Measurements from ENCODE around the gene TMEM147.

Gene TMEM147

DNA sequence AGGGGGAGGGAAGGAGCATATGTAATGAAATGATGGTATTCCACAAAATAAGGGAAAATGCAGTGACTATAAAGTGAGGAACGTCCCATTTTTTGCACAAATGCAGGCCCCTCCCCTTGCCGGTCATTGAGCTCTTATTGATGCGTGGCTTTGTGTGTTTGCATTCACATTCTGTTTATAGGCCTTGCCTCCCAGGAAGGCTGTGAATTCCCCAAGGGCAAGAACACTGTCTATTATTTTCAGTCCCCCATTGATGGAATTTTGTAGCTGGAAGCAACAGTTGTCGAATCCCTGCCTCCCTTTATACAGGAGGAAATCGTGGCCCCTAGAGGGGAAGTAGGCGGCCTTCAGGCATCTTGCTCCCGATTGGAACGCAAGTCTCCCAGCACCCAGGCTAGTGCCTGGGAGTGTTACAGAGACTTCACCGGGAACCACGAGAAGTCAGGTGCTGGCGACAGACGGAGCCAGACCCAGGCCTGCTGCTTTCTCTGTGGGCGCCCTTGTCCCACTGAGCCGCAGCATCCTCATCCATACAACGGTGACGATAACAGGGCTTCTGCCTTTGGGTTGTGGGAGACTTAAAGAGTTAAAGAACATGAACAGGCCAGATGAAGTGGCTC is 24.2 kb upstream of the TMEM147 start:
- no peak for DNase-seq

DNA sequence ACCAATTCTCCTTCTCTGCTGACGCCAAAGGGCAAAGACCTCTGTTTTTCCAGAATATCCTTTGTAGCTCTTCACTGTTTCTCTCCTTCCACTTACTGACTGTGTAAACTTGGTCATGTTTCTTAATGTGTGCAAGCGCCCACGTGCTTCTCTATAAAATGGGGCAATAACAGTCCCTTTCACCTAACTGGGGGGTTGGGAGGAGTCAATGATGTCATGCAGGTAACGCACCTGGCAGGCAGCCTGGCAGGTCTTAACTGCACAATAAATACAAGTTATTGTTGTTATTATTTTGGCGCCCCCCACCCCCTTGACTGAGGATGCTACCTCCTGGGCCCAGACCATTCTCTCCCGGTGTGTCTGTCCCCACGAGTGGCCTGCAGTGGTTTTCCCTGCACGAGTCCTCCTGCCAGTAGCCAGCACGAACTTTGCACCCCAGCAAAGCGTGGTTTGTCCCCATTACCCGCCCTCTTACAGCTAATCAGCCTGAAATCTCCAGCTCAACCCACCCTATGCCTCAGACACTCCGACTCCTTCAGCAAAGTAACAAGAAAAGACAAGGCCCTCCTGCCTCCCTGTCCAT is 22.6 kb upstream of the TMEM147 start:
- no peak for DNase-seq

DNA sequence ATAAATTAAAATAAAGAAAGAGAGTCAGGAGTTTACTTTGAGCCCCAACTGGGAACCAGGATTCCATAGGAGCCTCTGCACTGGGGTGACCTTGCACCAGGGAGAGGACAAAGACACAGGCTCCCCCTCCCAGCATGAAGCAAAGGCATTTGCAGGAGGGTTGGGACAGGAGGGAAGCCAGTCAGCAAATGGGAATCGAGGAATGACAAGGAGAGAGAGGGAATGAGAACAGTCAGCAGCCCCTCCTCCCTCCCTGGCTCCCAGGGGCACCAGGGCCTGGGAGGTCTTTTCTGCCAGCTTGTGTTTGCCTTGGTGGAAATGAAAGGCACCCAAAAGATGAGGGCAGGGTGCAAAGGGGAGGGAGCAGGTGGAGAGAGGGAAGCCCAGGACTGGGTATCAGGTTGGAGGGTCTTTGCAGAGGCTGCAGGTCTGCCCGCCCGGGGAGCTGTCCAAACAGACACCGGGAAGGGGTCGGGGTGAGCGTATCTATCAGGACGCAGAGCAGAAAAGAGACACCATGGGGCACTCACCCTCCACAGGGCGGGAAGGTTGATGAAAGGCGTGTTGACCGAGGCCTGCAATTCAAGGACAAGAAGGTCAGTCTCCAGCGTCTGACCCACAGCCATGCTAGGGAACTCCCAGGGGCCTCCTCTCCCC is 21.1 kb upstream of the TMEM147 start:
- DNase-seq = no peak

DNA sequence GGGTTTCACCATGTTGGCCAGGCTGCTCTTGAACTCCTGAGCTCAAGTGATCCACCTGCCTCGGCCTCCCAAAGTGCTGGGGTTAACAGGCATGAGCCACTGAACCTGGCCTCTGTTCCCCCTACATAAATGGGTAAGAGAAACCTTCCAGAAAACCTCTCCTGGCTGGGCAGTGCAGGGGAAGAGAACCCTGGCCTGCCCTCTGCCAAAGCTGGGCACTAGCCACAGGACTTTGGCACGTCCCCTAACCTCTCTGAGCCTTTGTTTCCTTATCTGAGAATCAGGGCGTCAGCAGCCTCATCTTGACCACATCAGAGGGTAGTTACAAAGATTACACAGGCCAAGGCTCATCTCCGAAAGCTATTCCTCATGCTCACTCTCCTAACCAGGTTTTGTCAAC is 19.6 kb upstream of the TMEM147 start:
- DNase-seq = no peak

DNA sequence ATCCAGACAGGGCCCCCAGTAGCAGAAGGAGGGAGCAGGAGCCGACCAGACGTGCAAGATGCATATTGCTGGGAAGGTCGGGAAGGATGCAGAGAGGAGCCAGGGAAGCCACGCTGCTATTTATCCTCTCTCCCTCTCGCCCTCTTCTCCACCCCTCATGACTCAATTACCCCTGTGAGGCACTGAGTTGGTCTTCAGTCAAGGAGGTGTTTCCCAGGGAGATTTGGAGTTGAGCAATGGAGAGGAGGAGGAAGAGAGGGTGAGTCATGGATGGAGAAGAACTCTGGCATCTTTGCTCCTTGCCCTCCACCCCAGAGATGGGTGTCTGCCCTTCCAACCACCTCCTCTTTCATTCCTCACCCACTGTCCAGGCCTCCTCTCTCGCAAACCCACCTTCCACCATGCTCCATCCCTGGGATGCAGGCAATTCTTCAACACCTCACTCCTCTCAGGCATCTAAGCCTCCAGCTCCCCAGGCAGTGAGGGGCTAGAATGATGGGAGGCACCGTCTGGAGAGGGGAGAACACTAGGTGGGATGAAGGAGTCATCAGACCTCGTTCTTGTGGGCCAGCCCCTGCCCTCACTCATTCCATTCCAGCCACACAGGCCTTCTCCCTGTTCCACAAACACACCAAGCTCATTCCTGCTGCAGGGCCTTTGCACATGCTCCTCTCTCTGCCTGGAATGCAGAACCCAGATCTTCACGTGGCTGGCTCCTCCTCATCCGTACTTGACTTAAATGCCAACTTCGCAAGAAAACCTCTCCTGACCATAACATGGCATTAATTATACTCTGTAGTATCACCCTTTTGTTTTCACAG is 17.0 kb upstream of the TMEM147 start, which contains the start of gene SBSN:
Gene SBSN (minus strand): TSS at position 94 of the 821 bp plus-strand sequence. CDS start 30 bp downstream, at position 64.
- no peak for DNase-seq

DNA sequence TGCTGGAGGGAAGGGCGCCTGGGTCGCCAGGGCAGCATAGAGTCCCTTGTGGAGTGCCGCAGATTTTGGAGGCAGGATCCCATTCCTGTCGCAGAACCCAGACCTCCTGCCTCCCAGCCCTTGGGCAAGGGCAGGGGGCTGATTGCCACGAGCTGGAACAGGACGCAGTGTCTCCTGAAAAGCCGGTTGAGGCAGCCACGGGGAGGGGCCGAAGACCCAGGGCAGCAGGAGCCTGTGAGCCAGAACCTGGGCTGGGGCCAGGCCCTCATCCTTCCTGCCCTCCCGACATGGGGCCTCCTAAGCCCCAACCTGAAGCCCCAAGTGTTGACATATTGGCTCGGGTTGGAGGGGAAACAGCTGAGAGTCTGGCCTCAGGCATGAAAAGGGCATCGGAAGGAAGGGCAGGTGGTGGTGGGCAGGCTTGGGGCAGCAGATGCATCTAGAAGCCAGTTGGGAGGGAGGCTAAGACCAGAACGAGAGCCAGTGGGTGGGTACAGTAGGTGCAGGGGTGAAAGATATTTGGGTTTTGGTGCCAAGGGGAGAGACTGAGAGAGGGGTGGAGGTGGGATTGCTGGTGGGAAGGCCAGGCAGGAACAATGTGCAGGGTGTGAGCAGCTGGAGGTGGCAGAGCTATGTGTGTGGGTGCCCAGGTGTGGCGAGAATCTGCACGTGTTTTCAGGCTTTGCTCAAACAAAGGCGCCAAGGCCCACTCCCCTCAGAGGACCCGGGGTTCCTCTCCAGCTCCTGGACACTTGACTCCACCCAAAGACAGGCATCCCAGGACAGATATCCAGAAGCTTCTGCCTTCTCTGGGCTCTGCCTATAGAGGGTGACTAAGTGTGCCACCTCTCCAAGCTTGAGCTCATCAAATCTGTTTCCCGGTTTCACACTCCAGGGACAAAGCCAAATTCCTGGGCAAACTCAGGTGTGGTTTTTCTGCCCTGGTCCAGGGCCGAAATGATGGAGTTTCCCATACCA is 15.9 kb upstream of the TMEM147 start:
- DNase-seq = no peak

DNA sequence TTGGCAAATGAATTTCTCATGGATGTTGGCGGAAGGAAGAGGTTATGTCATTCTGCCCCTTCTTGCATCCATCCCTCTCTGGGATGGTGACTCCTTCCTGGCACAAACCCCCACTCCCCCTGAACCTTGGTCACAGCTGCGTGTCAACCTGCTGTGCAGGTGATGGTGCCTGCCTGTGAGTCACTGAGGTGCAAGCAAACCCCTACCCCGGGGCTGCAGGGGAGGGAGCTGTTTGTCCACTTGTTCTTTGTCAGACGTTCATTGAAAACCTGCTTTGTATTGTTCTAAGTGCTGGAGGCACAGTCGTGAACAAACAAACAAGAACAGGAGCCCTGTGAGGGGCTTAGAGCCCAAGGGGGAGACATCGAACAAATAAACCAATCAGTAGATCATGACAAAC is 14.1 kb upstream of the TMEM147 start:
- DNase-seq = no peak

DNA sequence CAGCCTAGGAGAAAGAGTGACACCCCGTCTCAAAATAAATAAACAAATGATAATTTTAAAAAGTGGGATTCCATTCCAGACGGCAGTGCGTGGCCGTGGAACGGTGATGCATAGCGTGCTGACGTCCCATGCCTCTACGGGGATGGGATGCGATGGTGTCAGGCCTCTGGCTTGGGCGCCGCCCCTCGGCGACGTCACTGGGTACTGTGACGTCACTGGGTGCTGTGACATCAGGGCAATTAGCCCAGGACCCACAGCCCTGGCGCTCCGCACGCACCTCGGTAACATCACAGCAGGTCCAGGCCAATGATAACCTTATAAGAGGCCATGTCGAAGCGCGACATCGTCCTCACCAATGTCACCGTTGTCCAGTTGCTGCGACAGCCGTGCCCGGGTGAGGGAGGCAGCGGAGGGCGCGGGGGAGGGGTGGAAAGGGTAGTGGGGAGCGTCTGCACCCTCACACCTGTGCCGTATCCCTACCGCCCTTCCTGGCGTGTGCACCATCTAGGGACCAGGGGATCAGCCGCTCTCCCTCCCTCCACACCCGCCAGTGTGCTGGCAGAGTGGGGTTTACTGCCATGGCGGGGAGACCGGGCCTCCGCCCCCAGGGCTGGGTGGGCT is 12.1 kb upstream of the TMEM147 start, which contains the start of gene GAPDHS:
Gene GAPDHS (plus strand): TSS at position 256 of the 621 bp plus-strand sequence. CDS start 72 bp downstream, at position 328.
- DNase-seq = no peak

DNA sequence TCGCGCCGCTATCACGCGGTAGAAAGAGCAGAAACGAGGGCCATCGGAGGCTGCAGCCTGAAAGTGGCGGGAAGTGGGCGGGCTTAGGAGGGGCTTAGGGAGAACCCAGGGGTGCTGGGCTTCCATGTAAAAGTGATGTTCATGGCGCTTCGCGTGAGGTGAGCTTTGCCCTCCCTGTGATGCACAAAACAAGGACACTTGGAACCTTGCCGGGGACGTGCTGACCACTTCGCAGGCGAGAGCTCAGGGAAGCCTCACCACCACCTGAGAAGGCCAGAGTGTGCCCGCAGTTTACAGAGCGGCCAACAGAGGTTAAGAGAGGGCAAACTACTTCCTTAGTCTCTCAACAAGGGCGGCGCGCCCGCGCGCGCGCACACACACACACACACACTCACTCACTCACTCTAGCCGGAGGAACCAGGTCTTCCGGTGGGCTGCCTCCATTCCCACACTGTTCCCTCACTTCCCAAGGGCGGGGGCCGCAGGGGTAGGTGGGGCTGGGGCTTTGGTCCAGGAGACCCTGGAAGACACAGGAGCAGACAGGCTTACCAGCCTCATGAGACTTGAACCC is 11.5 kb upstream of the TMEM147 start:
- no peak for DNase-seq

DNA sequence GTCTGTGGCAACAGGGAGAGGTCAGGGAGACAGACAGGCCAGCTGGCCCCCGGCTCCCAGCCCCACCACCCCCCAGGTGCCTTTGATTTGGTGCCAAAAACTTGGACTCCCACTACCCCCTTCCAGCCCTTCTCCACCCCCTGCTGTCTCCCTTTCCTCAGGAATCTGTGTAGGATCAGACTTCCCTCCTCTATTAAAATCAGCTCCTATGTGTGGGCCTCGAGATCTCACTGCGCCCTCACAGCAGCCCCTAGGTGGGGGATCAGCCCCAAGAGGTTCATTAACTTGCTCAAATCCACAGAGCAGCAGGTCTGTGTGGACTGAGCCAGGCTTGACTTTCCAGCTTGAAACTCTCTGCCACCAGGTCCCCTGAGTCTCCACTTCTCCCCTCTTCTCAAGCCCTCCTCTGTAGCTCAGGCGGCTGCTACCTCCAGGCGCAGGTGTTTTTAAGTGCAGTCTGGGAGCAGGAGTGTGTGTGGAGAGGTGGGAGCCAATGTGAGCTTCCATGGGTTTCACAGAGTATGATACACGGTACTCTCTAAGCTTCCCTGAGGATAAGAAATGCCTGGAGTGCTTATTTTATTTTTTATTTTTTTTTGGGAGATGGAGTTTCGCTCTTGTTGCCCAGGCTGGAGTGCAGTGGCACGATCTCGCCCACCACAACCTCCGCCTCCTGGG is 10.5 kb upstream of the TMEM147 start:
- no peak for DNase-seq

DNA sequence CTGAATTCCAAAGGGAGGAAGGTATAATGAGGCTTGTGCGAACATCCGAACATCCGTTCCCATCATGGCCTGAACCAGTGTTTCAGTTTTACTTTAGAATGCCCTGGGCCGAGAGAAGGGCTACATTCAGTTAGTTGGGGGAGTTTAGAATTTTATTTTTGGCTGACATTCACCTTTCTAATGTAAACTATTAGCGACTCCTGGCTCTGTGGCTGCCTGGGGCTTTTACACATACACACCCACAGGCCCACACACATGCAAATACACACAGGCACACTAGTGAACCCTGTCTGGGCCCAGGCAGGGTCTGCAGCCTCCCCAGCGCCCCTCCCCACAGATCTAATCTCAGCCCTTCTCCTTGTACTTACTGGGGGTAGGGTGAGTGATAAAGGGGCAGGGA is 6.1 kb upstream of the TMEM147 start:
- no peak for DNase-seq

DNA sequence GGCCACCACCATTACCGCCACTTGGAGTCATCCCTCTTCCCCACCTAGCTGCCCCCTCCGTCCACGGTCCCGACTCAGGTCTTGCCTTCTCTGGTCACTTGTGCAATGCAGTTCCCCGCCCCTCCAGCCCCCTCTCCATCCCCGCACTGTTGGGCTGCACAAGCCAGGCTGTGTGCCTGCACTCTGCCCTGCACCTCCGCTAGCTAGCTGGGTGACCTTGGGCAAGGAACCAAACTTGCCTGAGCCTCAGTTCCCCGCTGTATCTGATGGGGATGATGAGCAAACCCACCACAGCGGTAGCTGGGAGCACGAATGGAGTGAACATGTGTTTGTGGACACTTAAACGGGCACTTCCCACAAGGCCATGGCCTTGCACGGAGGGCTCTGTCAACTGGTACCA is 5.6 kb upstream of the TMEM147 start:
- DNase-seq = no peak

DNA sequence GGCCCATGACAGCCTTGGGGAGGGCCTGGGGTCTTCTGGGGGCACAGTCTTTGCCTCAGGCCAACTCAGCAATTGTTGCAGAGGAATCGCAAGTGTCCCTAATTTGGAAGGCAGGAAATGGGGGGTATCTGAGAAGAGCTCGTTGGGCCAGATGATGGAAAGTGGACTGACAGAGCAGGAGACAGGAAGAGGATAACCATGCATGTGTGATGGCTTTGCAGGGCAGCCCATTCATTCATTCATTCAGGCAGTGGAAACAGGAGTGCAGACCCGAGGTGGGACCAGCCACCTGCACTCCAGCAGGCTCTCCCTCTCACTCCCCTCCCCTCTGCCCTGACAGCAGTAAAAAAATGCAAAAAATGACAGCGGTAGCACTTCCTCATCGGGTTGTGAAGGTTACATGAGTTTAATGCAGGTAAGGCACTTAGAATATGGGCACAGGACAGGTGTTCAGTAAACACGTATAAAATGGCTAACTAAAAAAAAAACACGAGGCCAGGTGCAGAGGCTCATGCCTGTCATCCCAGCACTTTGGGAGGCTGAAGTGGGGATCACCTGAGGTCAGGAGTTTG is 5.0 kb upstream of the TMEM147 start:
- no peak for DNase-seq

DNA sequence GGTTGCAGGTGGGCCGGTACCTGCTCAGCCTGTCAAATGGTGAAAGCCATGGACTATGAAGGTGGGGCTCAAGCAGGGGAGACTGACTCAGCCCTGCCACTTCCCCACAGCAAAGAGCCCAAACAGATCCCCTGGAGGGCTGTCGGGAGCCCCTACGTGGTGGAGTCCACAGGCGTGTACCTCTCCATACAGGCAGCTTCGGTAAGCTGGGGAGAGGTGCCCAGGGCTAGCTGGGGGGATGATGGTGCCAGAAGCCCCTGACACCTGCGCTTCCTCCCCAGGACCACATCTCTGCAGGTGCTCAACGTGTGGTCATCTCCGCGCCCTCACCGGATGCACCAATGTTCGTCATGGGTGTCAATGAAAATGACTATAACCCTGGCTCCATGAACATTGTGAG is 3.2 kb upstream of the TMEM147 start:
- DNase-seq = no peak

DNA sequence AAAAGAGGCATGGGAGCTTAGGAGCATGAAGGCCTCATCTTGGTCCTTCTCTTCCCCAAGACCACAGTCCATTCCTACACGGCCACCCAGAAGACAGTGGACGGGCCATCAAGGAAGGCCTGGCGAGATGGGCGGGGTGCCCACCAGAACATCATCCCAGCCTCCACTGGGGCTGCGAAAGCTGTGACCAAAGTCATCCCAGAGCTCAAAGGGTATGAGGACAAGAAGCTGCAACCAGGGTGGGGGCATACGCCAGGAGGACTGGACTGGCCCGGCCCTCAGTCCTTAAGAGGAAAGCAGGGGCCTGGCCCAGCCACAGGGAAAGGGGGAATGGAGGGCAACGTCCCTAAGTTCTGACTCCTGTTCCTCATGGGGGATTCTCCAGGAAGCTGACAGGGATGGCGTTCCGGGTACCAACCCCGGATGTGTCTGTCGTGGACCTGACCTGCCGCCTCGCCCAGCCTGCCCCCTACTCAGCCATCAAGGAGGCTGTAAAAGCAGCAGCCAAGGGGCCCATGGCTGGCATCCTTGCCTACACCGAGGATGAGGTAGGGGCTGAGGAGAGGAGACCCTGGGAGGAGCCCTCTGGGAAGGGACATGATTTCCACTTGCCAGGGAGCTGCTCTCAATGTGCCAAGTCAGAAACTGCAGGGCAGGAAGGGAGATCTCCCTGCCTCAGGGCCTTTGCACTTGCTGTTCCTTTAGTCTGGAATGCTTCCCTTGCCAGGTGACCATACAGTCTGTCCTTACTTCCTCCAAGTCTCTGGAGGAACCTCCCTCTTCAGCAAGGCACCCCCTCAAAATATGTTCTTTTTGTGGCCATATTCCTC is 1.9 kb upstream of the TMEM147 start:
- no peak for DNase-seq

DNA sequence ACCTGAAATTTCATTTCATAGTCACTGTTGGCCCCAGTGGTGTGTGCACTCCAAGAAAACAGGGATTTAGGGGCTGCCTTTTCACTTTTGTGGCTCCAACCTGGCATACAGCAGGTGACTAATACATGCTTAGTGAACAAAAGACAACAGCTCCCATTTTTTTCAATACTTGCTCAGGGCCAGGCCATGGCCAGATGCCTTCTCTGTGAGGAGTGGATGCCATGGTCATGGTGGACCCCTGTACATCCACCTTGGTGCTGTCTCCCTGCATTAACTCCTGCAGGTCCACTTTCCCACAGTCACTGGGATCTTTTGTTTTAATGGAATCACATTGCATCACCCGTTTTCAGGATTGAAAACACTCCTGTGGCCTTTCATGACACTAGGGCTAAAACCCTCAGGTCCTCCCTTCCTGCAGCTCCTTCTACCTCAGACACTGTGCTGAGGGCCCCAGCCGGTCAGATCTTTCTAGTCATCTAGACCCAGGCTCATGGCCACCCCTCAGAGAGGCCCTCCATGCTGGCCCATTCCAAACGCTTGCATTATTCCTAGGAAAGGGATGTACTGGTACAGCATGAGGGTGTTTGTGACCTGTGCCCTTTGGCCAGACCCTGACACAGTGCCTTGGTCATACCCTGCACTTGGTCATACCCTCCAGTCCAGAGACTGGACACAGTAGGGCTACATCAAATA is 1.2 kb upstream of the TMEM147 start:
- DNase-seq = no peak

DNA sequence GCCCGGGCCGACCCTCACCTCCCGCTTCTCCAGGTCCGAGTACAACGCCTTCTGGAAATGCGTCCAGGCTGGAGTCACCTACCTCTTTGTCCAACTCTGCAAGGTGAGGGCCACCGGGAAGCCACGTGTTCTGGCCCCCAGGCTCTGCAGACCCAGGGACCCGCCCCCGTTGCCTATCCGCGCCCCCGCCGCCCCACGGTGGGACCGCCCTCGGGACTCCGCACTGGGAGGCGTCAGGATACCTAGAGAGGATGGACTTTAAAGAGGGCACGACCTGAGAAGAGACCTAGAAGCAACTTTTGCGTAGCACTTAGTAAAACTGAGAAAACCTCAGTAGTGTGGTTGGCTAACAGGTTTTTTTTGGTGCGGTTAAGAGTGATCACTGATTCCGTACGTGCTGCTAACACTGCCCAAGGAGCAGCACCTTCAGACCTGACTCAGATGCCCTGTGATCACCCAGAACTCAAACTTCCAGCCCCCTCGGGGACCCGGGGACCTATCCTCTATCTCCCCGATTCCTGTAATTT is 492 bp downstream of the TMEM147 start:
- peak; percentile 56 for DNase-seq

DNA sequence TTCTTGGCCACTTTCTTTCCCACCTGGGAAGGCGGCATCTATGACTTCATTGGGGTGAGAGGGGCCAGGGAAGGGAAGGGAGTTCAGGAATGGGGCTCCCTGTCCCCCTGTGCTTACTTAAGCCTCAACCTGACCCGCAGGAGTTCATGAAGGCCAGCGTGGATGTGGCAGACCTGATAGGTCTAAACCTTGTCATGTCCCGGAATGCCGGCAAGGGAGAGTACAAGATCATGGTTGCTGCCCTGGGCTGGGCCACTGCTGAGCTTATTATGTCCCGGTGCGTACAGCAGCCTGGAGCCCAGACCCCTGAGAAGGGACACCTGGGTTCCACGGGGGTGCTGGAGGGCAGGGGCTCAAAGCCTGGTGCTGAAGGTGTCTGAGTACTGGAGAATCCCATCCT is 1.1 kb downstream of the TMEM147 start:
- no peak for DNase-seq

All from activated T-cell treated with anti-CD3 and anti-CD28 coated beads for 4 hours (primary cell).